Endothelial cell of umbilical vein (primary cell): Measurements from ENCODE around the gene TMPRSS5. TPM values are rescaled to one million over a fixed set of nuclear protein-coding genes. Genes with fewer than 3 reads are reported as not detected.

ENCODE experiments used
- BruUV-seq: library from RNA; stranded (reverse); fragments of 400-500 nt; replicated peaks from 2 replicates; lab custom pipeline; 2021; lab: Mats Ljungman, UMichigan
- CTCF ChIA-PET: fragments of 300-600, 350-600 bp; sonication (Branson Sonifier 250); formaldehyde crosslinking; loops from one replicate; lab custom pipeline; 2021; ENCODE audit warnings: antibody characterized with exemption, inconsistent platforms; lab: Charles Lee
- POLR2A ChIA-PET: fragments of 300-600, 350-600 bp; sonication (Branson Sonifier 250); formaldehyde crosslinking; loops from one replicate; lab custom pipeline; 2021; ENCODE audit warnings: antibody characterized with exemption, inconsistent platforms; lab: Charles Lee
- DNase-seq: peaks from one replicate; pipeline ENCODE4 v3.0.0-alpha.2; 2011; ENCODE audit warnings: low read depth, low spot score
- FAIRE-seq: peaks from 2 replicates; lab custom pipeline; 2011; peaks lifted over from hg19 to GRCh38; lab: Jason Lieb, UNC
- H2AFZ ChIP-seq: 2 replicates; pipeline ENCODE4 v1.6.0; 2012; ENCODE audit warnings: low read depth, low read length, control low read depth, inconsistent platforms
- H3K27ac ChIP-seq: 2 replicates; pipeline ENCODE4 v1.5.1; 2011; ENCODE audit warnings: low read depth, mild to moderate bottlenecking, control low read depth, low read length, moderate library complexity; ENCODE audit not compliant: insufficient read depth
- H3K27me3 ChIP-seq, 2 experiments: 2 replicates each; pipeline versions ENCODE4 v1.6.0 to v1.6.1; 2011; ENCODE audit warnings: low read length in 2 of 2, mixed read lengths in 1 of 2; ENCODE audit not compliant: control insufficient read depth in 2 of 2, insufficient read depth in 2 of 2
- H3K36me3 ChIP-seq, 2 experiments: 2 replicates in 1 of 2; 3 replicates in 1 of 2; pipeline ENCODE4 v1.5.1; 2011; ENCODE audit warnings: low read length in 2 of 2, mild to moderate bottlenecking in 1 of 2, moderate library complexity in 1 of 2; ENCODE audit not compliant: control insufficient read depth in 2 of 2, insufficient read depth in 2 of 2; ENCODE audit errors: extremely low read depth in 1 of 2
- H3K4me1 ChIP-seq: 3 replicates; pipeline ENCODE4 v1.5.1; 2011; ENCODE audit warnings: mild to moderate bottlenecking, low read length; ENCODE audit not compliant: control insufficient read depth, insufficient read depth; ENCODE audit errors: extremely low read depth
- H3K4me2 ChIP-seq: 2 replicates; pipeline ENCODE4 v1.6.1; 2011; ENCODE audit warnings: low read length, control low read depth, mixed read lengths; ENCODE audit not compliant: insufficient read depth
- H3K4me3 ChIP-seq, 3 experiments: fragments of 200-600 bp in 1 of 3; sonication (generic), shearing (Covaris generic) in 1 of 3; replicated peaks in 1 of 3; 2 replicates each; pipeline ENCODE4 v1.5.1; 2011 to 2016; ENCODE audit warnings: control low read depth in 3 of 3, low read length in 3 of 3, mild to moderate bottlenecking in 2 of 3, inconsistent platforms in 1 of 3, low read depth in 1 of 3, moderate library complexity in 1 of 3; ENCODE audit not compliant: insufficient read depth in 1 of 3
- H3K79me2 ChIP-seq: 2 replicates; pipeline ENCODE4 v1.6.0; 2012; ENCODE audit warnings: low read length, inconsistent platforms; ENCODE audit not compliant: control insufficient read depth, insufficient read depth
- H3K9ac ChIP-seq: replicated peaks from 2 replicates; pipeline ENCODE3; 2011; ENCODE audit warnings: low read length, control low read depth; ENCODE audit not compliant: insufficient read depth; ENCODE audit errors: extremely low read depth
- H3K9me1 ChIP-seq: replicated peaks from 3 replicates; pipeline ENCODE4 v1.6.0; 2011; ENCODE audit warnings: mild to moderate bottlenecking, low read length; ENCODE audit not compliant: control insufficient read depth, insufficient read depth; ENCODE audit errors: extremely low read depth
- H3K9me3 ChIP-seq: replicated peaks from 2 replicates; pipeline ENCODE4 v1.5.1; 2012; ENCODE audit warnings: low read length, inconsistent platforms; ENCODE audit not compliant: control insufficient read depth, insufficient read depth
- H4K20me1 ChIP-seq: replicated peaks from 2 replicates; pipeline ENCODE3; 2011; ENCODE audit warnings: mild to moderate bottlenecking, low read length; ENCODE audit not compliant: control insufficient read depth, insufficient read depth; ENCODE audit errors: extremely low read depth
- CTCF ChIP-seq, 2 donors: IDR thresholded peaks; 1 replicate in 1 of 2; 2 replicates in 1 of 2; pipeline ENCODE4 v1.5.1; 2011; ENCODE audit warnings: low read length in 2 of 2, mild to moderate bottlenecking in 2 of 2, moderate library complexity in 2 of 2, control low read depth in 1 of 2, inconsistent platforms in 1 of 2, low read depth in 1 of 2; ENCODE audit not compliant: insufficient read depth in 1 of 2; ENCODE audit errors: extremely low read depth in 1 of 2
- EZH2 ChIP-seq: IDR thresholded peaks from 2 replicates; pipeline ENCODE4 v1.6.1; 2012; ENCODE audit warnings: borderline replicate concordance, low read depth, mild to moderate bottlenecking, moderate library complexity, low read length, inconsistent platforms; ENCODE audit not compliant: severe bottlenecking
- FOS ChIP-seq: IDR thresholded peaks from 2 replicates; pipeline ENCODE4 v1.6.1; 2011; ENCODE audit warnings: mild to moderate bottlenecking, low read length, moderate library complexity, borderline replicate concordance; ENCODE audit not compliant: insufficient read depth
- GATA2 ChIP-seq: IDR thresholded peaks from 2 replicates; pipeline ENCODE4 v1.7.0; 2011; ENCODE audit warnings: low read depth, mild to moderate bottlenecking, moderate library complexity, mixed read lengths, low read length; ENCODE audit not compliant: insufficient read length, insufficient read depth
- JUN ChIP-seq: IDR thresholded peaks from 2 replicates; pipeline ENCODE4 v1.6.1; 2011; ENCODE audit warnings: borderline replicate concordance, low read depth; ENCODE audit not compliant: insufficient read length, insufficient read depth
- MYC ChIP-seq: IDR thresholded peaks from one replicate; pipeline ENCODE4 v1.6.1; 2011; ENCODE audit warnings: mild to moderate bottlenecking, low read depth, low read length
- POLR2A ChIP-seq: IDR thresholded peaks from 2 replicates; pipeline ENCODE4 v1.6.1; 2012; ENCODE audit warnings: low read depth, mild to moderate bottlenecking, control low read depth, low read length
- POLR2AphosphoS5 ChIP-seq: IDR thresholded peaks from 2 replicates; pipeline ENCODE4 v1.6.1; 2012; ENCODE audit warnings: low read depth, mild to moderate bottlenecking, control low read depth, low read length, moderate library complexity; ENCODE audit not compliant: insufficient read depth
- dilution Hi-C: fragments of 300-500 bp; cut with MboI; formaldehyde crosslinking; loops from one replicate; pipeline ENCODE4 v1.15.0; 2019; ENCODE audit warnings: low sequenced_read_pairs; ENCODE audit not compliant: extremely low pct_ligation_motif_present
- intact Hi-C: fragments of 100-400 bp; cut with micrococcal nuclease; formaldehyde crosslinking; loops from one replicate; pipeline ENCODE4 v1.10.0; 2022
- polyA plus RNA-seq, 4 experiments: library from polyadenylated mRNA; depleted of rRNA in 3 of 4; stranded (reverse) in 3 of 4; unstranded in 1 of 4; fragments of >200 nt; gene quantifications; 2 replicates each; pipeline versions ENCODE4 v1.2.1 to v1.2.3, GENCODE V29; 2011 to 2012; ENCODE audit warnings: missing spikeins in 1 of 4
- total RNA-seq: library from RNA; stranded (reverse); gene quantifications from 2 replicates; pipeline ENCODE4 v1.2.3, GENCODE V29; 2021
- TF ChIP-seq, protein P1 (sequence below): IDR thresholded peaks from 2 replicates; pipeline ENCODE4 v1.6.1; 2011; ENCODE audit not compliant: insufficient read depth, insufficient read length

TMPRSS5 gene
- total and polyA plus RNA-seq, 2 donors (not counting 3 experiments of a cell fraction or from before 2014, with no cell fraction given) = 0.40 to 0.64 TPM

DNA sequence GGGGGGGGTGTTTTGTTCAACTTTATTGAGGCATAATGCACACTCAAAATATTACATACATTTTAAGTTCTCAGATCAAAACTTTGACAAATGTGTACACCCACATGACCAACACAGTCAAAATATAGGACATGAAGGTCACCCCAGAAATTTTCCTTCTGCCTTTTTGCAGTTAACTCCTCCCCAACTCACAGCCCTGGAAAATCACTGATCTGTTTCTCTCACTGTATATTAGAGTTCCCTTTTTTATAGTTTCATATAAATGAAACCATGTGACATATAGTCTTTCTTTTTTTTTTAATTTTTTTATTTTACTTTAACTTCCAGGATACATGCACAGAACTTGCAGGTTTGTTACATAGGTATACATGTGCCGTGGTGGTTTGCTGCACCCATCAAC, 4.6 kb downstream of the TMPRSS5 start:
- H3K9me3 ChIP-seq = no peaks in the 10 kb centered on the region
- H4K20me1 ChIP-seq = no peaks in the 10 kb centered on the region
- no peak overlapping the region for H2AFZ ChIP-seq
- BruUV-seq = no TSS peak
- no peak overlapping the region for H3K4me2 ChIP-seq
- intact Hi-C loops = no loop called here
- ChIA-PET POLR2A (no interaction called here), CTCF (no interaction called here)
- dilution Hi-C loops = no loop called here
- TF ChIP-seq POLR2A (no peak), POLR2AphosphoS5 (no peak), EZH2 (no peak), FOS (no peak), GATA2 (no peak), CTCF (IDR thresholded peaks at IDR 0.05; ENCODE audit: extremely low read depth in 1 of 2, insufficient read depth in 1 of 2, low read depth in 1 of 2, low read length in 2 of 2) (no peak), JUN (no peak), MYC (no peak)
- TF ChIP-seq, protein P1, sequence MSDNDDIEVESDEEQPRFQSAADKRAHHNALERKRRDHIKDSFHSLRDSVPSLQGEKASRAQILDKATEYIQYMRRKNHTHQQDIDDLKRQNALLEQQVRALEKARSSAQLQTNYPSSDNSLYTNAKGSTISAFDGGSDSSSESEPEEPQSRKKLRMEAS = no peak
- no peak overlapping the region for H3K9ac ChIP-seq
- DNase-seq (no peak), FAIRE-seq (no peak)
- no peaks in the 10 kb centered on the region for H3K9me1 ChIP-seq
- H3K4me1 ChIP-seq = no peaks in the 10 kb centered on the region
- no peaks in the 10 kb centered on the region for H3K27me3 ChIP-seq
- H3K27ac ChIP-seq = no peak overlapping the region
- no peaks in the 10 kb centered on the region for H3K79me2 ChIP-seq
- H3K36me3 ChIP-seq = no peaks in the 10 kb centered on the region
- no peak overlapping the region for H3K4me3 ChIP-seq
